H9 (cell line): ENCODE results near the gene WBP2. TPM values are rescaled to one million over a fixed set of nuclear protein-coding genes. Genes with fewer than 3 reads are reported as not detected.

ENCODE experiments used
- DNase-seq: peaks from one replicate; pipeline ENCODE4 v3.0.0-alpha.2; 2017
- H2AFZ ChIP-seq: one replicate; pipeline ENCODE4 v1.6.1; 2013; ENCODE audit warnings: mild to moderate bottlenecking, low read length, control low read depth, moderate library complexity
- H2AK5ac ChIP-seq: 2 replicates; pipeline ENCODE4 v1.6.1; 2013; ENCODE audit warnings: low read length, control low read depth, mixed read lengths; ENCODE audit not compliant: insufficient read length
- H2BK120ac ChIP-seq: one replicate; pipeline ENCODE4 v1.6.1; 2013; ENCODE audit warnings: low read depth, mild to moderate bottlenecking, low read length, control low read depth, inconsistent platforms; ENCODE audit not compliant: poor library complexity, severe bottlenecking
- H2BK12ac ChIP-seq: 2 replicates; pipeline ENCODE4 v1.6.1; 2013; ENCODE audit warnings: low read length, control low read depth, mixed read lengths, low read depth; ENCODE audit not compliant: insufficient read length
- H2BK15ac ChIP-seq: 2 replicates; pipeline ENCODE4 v1.6.1; 2013; ENCODE audit warnings: low read depth, low read length, control low read depth
- H2BK20ac ChIP-seq: one replicate; pipeline ENCODE4 v1.6.1; 2013; ENCODE audit warnings: low read depth, mild to moderate bottlenecking, low read length, control low read depth, inconsistent platforms; ENCODE audit not compliant: poor library complexity, severe bottlenecking
- H2BK5ac ChIP-seq: 2 replicates; pipeline ENCODE4 v1.6.1; 2013; ENCODE audit warnings: low read length, control low read depth, mixed read lengths; ENCODE audit not compliant: insufficient read length
- H3K14ac ChIP-seq: 2 replicates; pipeline ENCODE4 v1.6.1; 2013; ENCODE audit warnings: low read length, control low read depth; ENCODE audit not compliant: insufficient read depth
- H3K18ac ChIP-seq: 2 replicates; pipeline ENCODE4 v1.6.1; 2013; ENCODE audit warnings: low read depth, mild to moderate bottlenecking, mixed read lengths, low read length, control low read depth; ENCODE audit not compliant: insufficient read length
- H3K23ac ChIP-seq: 2 replicates; pipeline ENCODE4 v1.6.1; 2013; ENCODE audit warnings: low read length, control low read depth, mixed read lengths, low read depth; ENCODE audit not compliant: insufficient read length
- H3K23me2 ChIP-seq: 2 replicates; pipeline ENCODE4 v1.6.1; 2013; ENCODE audit warnings: low read depth, mild to moderate bottlenecking, mixed read lengths, low read length, control low read depth; ENCODE audit not compliant: insufficient read length, poor library complexity, severe bottlenecking
- H3K27ac ChIP-seq: 2 replicates; pipeline ENCODE4 v1.5.1; 2013; ENCODE audit warnings: low read length, control low read depth, mixed read lengths, low read depth; ENCODE audit not compliant: insufficient read length
- H3K27me3 ChIP-seq: 2 replicates; pipeline ENCODE4 v1.6.1; 2013; ENCODE audit warnings: low read length, control low read depth, inconsistent platforms; ENCODE audit not compliant: insufficient read depth
- H3K4ac ChIP-seq: 2 replicates; pipeline ENCODE4 v1.6.1; 2013; ENCODE audit warnings: low read depth, mild to moderate bottlenecking, control low read depth, inconsistent platforms, low read length, moderate library complexity
- H3K4me1 ChIP-seq: 2 replicates; pipeline ENCODE4 v1.6.1; 2013; ENCODE audit warnings: low read length, control low read depth, inconsistent platforms; ENCODE audit not compliant: insufficient read depth
- H3K4me2 ChIP-seq: 2 replicates; pipeline ENCODE4 v1.6.1; 2013; ENCODE audit warnings: low read length, control low read depth, mixed read lengths; ENCODE audit not compliant: insufficient read length, insufficient read depth
- H3K56ac ChIP-seq: 2 replicates; pipeline ENCODE4 v1.6.1; 2013; ENCODE audit warnings: low read depth, mild to moderate bottlenecking, mixed read lengths, low read length, control low read depth; ENCODE audit not compliant: insufficient read length
- H3K79me1 ChIP-seq: 2 replicates; pipeline ENCODE4 v1.6.1; 2013; ENCODE audit warnings: low read depth, mild to moderate bottlenecking, moderate library complexity, low read length, control low read depth, inconsistent platforms; ENCODE audit not compliant: insufficient read depth, poor library complexity, severe bottlenecking
- H3K79me2 ChIP-seq: 2 replicates; pipeline ENCODE4 v1.6.1; 2013; ENCODE audit warnings: low read length, control low read depth, inconsistent platforms; ENCODE audit not compliant: insufficient read depth
- H3K9ac ChIP-seq: 2 replicates; pipeline ENCODE4 v1.6.1; 2013; ENCODE audit warnings: low read length, control low read depth, mixed read lengths; ENCODE audit not compliant: insufficient read length; ENCODE audit errors: extremely low read depth
- H3K9me3 ChIP-seq: one replicate; pipeline ENCODE4 v1.6.1; 2013; ENCODE audit warnings: low read depth, low read length, inconsistent platforms; ENCODE audit not compliant: control insufficient read depth
- H3T11ph ChIP-seq: one replicate; pipeline ENCODE4 v1.6.1; 2013; ENCODE audit warnings: mild to moderate bottlenecking, low read length, control low read depth, inconsistent platforms
- H4K20me1 ChIP-seq: one replicate; pipeline ENCODE4 v1.6.1; 2013; ENCODE audit not compliant: control insufficient read depth, insufficient read length, insufficient read depth
- H4K5ac ChIP-seq: 2 replicates; pipeline ENCODE4 v1.6.1; 2013; ENCODE audit warnings: low read depth, mild to moderate bottlenecking, mixed read lengths, low read length, control low read depth; ENCODE audit not compliant: insufficient read length
- H4K8ac ChIP-seq: replicated peaks from 2 replicates; pipeline ENCODE4 v1.6.1; 2013; ENCODE audit warnings: low read length, control low read depth, mixed read lengths, low read depth; ENCODE audit not compliant: insufficient read length
- H4K91ac ChIP-seq: 2 replicates; pipeline ENCODE4 v1.6.1; 2013; ENCODE audit warnings: low read depth, mild to moderate bottlenecking, moderate library complexity, mixed read lengths, low read length, control low read depth; ENCODE audit not compliant: insufficient read length
- H3K27ac Mint-ChIP-seq, 3 experiments: 2 replicates in 2 of 3; 3 replicates in 1 of 3; pipeline ENCODE4 v1.8.0; 2020 to 2021; ENCODE audit warnings: mixed read lengths in 3 of 3, mild to moderate bottlenecking in 1 of 3, moderate library complexity in 1 of 3
- H3K27me3 Mint-ChIP-seq: 2 replicates; pipeline ENCODE4 v1.8.0; 2021; ENCODE audit warnings: low read depth, mild to moderate bottlenecking, moderate library complexity, mixed read lengths
- H3K36me3 Mint-ChIP-seq, 3 experiments: 2 replicates in 2 of 3; 3 replicates in 1 of 3; pipeline ENCODE4 v1.8.0; 2020 to 2021; ENCODE audit warnings: low read depth in 3 of 3, mixed read lengths in 3 of 3; ENCODE audit not compliant: insufficient read depth in 1 of 3
- H3K4me1 Mint-ChIP-seq, 2 experiments: 2 replicates each; pipeline ENCODE4 v1.8.0; 2020; ENCODE audit warnings: mixed read lengths in 2 of 2
- H3K4me3 Mint-ChIP-seq, 2 experiments: 2 replicates in 1 of 2; 3 replicates in 1 of 2; pipeline ENCODE4 v1.8.0; 2020 to 2021; ENCODE audit warnings: mild to moderate bottlenecking in 2 of 2, mixed read lengths in 2 of 2, moderate library complexity in 1 of 2
- H3K9me3 Mint-ChIP-seq, 2 experiments: 2 replicates in 1 of 2; 3 replicates in 1 of 2; pipeline ENCODE4 v1.8.0; 2020; ENCODE audit warnings: mild to moderate bottlenecking in 2 of 2, mixed read lengths in 2 of 2, moderate library complexity in 1 of 2
- CTCF ChIP-seq: fragments of 200-600 bp; sonication (generic); conservative IDR thresholded peaks from 3 replicates; pipeline ENCODE4 v1.8.0; 2021; ENCODE audit warnings: antibody characterized with exemption, mild to moderate bottlenecking
- WGBS: extraction: QIAGEN DNeasy Blood & Tissue Kit; methylation state at CpG from one replicate; pipeline ENCODE4 v1.1.7; 2013; ENCODE audit warnings: missing lambda C conversion rate, low lambda C conversion rate, mixed read lengths; ENCODE audit not compliant: insufficient read length; ENCODE audit errors: extremely low coverage; 5-methylcytosine and 5-hydroxymethylcytosine counted together
- total RNA-seq: library from RNA; stranded (reverse); gene quantifications from 2 replicates; pipeline ENCODE4 v1.2.1, GENCODE V29; 2021

The WBP2 gene
- total RNA-seq, 1 experiment from 2014 or later: 63.2 TPM

GRCh38 chr17:75821552-75821951 lies 33.6 kb downstream of the WBP2 start:
- no peak overlapping the region for H3K9ac ChIP-seq
- no peak overlapping the region for H4K91ac ChIP-seq
- no peak overlapping the region for H4K8ac ChIP-seq
- H2AFZ ChIP-seq: no peak overlapping the region
- H3K27ac ChIP-seq: no peak overlapping the region
- H3K14ac ChIP-seq: no peak overlapping the region
- H3K18ac ChIP-seq: no peak overlapping the region
- TF ChIP-seq CTCF: no peak
- H2BK15ac ChIP-seq: no peak overlapping the region
- no peaks in the 10 kb centered on the region for H3K23me2 ChIP-seq
- no peak overlapping the region for H2BK5ac ChIP-seq
- Mint-ChIP-seq H3K27me3 (no peaks in the 10 kb centered on the region), H3K4me3 (no peak overlapping the region), H3K36me3 (peaks cover 20 to 66% (median 66%) of the 10 kb centered on the region in 3 experiments), H3K27ac (peak overlapping the region in 1 of 3 experiments; percentile 90; a peak in 1 of 7 replicates), H3K4me1 (no peaks in the 10 kb centered on the region), H3K9me3 (no peaks in the 10 kb centered on the region; a peak in 1 of 5 replicates)
- no peak overlapping the region for H3K56ac ChIP-seq
- no peak overlapping the region for H2BK12ac ChIP-seq
- no peaks in the 10 kb centered on the region for H3K4me1 ChIP-seq
- H3K4me2 ChIP-seq: no peak overlapping the region
- H3K23ac ChIP-seq: no peak overlapping the region
- no peak overlapping the region for H3T11ph ChIP-seq
- no peak for DNase-seq
- H4K5ac ChIP-seq: no peak overlapping the region
- no peak overlapping the region for H2BK120ac ChIP-seq
- H2AK5ac ChIP-seq: no peak overlapping the region
- no peaks in the 10 kb centered on the region for H3K9me3 ChIP-seq
- H3K79me2 ChIP-seq: no peaks in the 10 kb centered on the region
- no peaks in the 10 kb centered on the region for H4K20me1 ChIP-seq
- H3K79me1 ChIP-seq: no peaks in the 10 kb centered on the region
- WGBS: no CpG with 5 or more reads among the region's 7 CpGs
- no peaks in the 10 kb centered on the region for H3K27me3 ChIP-seq
- no peak overlapping the region for H3K4ac ChIP-seq
- no peak overlapping the region for H2BK20ac ChIP-seq
